HepG2 (cell line): Measurements from ENCODE around the gene ZNF174. TPM values are rescaled to one million over a fixed set of nuclear protein-coding genes. Genes with fewer than 3 reads are reported as not detected.

Source experiments
- ARID2 ChIP-seq: sonication (generic); formaldehyde crosslinking; IDR thresholded peaks from 2 replicates; pipeline ENCODE4 v1.8.1; 2022; ENCODE audit warnings: mild to moderate bottlenecking, missing genetic modification reagents, borderline replicate concordance
- EED ChIP-seq: sonication (generic); formaldehyde crosslinking; IDR thresholded peaks from 2 replicates; pipeline ENCODE4 v1.5.0; 2020; ENCODE audit warnings: mild to moderate bottlenecking, missing genetic modification reagents
- FOXO1 ChIP-seq: sonication (generic); formaldehyde crosslinking; IDR thresholded peaks from 2 replicates; pipeline ENCODE4 v1.4.0; 2020; ENCODE audit warnings: missing genetic modification reagents
- GABPA ChIP-seq, 2 experiments: IDR thresholded peaks; 2 replicates each; pipeline ENCODE4 v1.6.1; 2011 to 2016; ENCODE audit warnings: low read depth in 2 of 2, low read length in 1 of 2, missing biosample characterization in 1 of 2, missing genetic modification characterization in 1 of 2
- GABPB1 ChIP-seq: IDR thresholded peaks from 2 replicates; pipeline ENCODE4 v1.6.1; 2016; ENCODE audit warnings: mild to moderate bottlenecking, missing genetic modification reagents, moderate library complexity, missing compliant biosample characterization
- HBP1 ChIP-seq: IDR thresholded peaks from 2 replicates; pipeline ENCODE4 v1.6.1; 2016; ENCODE audit warnings: low read depth, control low read depth
- KDM2A ChIP-seq: sonication (generic); formaldehyde crosslinking; IDR thresholded peaks from 2 replicates; pipeline ENCODE4 v1.4.0; 2020; ENCODE audit warnings: low read depth, missing genetic modification reagents, borderline replicate concordance
- MED1 ChIP-seq: sonication (generic); formaldehyde crosslinking; IDR thresholded peaks from 2 replicates; pipeline ENCODE4 v1.4.0; 2020; ENCODE audit warnings: missing genetic modification reagents
- MLX ChIP-seq: IDR thresholded peaks from 2 replicates; pipeline ENCODE4 v1.6.1; 2016
- NFRKB ChIP-seq: fragments of 450-650 bp; IDR thresholded peaks from 2 replicates; pipeline ENCODE4 v1.6.1; 2017
- NONO ChIP-seq, 2 experiments: fragments of 450-650 bp in 1 of 2; sonication (generic) in 1 of 2; formaldehyde crosslinking in 1 of 2; IDR thresholded peaks in 1 of 2; conservative IDR thresholded peaks in 1 of 2; 2 replicates each; pipeline versions ENCODE4 v1.6.1 to v1.8.0; 2017 to 2022; ENCODE audit warnings: mild to moderate bottlenecking in 1 of 2, missing genetic modification reagents in 1 of 2, moderate library complexity in 1 of 2
- PLSCR1 ChIP-seq: sonication (generic); formaldehyde crosslinking; IDR thresholded peaks from 2 replicates; pipeline ENCODE4 v1.5.0; 2020; ENCODE audit warnings: missing genetic modification reagents, mild to moderate bottlenecking, borderline replicate concordance
- POLR2AphosphoS5 ChIP-seq: IDR thresholded peaks from 2 replicates; pipeline ENCODE4 v1.6.1; 2012; ENCODE audit warnings: low read depth, low read length
- SMYD3 ChIP-seq: sonication (generic); formaldehyde crosslinking; IDR thresholded peaks from 2 replicates; pipeline ENCODE4 v1.8.1; 2023; ENCODE audit warnings: mild to moderate bottlenecking, missing genetic modification reagents
- STAG1 ChIP-seq: sonication (generic); formaldehyde crosslinking; IDR thresholded peaks from 2 replicates; pipeline ENCODE4 v1.4.0; 2020; ENCODE audit warnings: missing genetic modification reagents
- TARDBP ChIP-seq: sonication (generic); formaldehyde crosslinking; IDR thresholded peaks from 2 replicates; pipeline ENCODE4 v1.8.0; 2022; ENCODE audit warnings: mild to moderate bottlenecking, missing genetic modification reagents
- TCF7L2 ChIP-seq: IDR thresholded peaks from 2 replicates; pipeline ENCODE4 v1.6.1; 2011; ENCODE audit warnings: mild to moderate bottlenecking, low read depth, low read length, moderate library complexity
- XRCC5 ChIP-seq: fragments of 200-400 bp; formaldehyde crosslinking; optimal IDR thresholded peaks from 2 replicates; pipeline ENCODE3; 2017; ENCODE audit warnings: mild to moderate bottlenecking, low read length
- ZBTB8A ChIP-seq: sonication (generic); formaldehyde crosslinking; IDR thresholded peaks from 2 replicates; pipeline ENCODE4 v1.4.0; 2020; ENCODE audit warnings: mild to moderate bottlenecking, low read depth, missing genetic modification reagents, borderline replicate concordance
- ZNF3 ChIP-seq: IDR thresholded peaks from 2 replicates; pipeline ENCODE4 v1.7.0; 2017; ENCODE audit warnings: inconsistent platforms
- ZNF414 ChIP-seq: sonication (generic); formaldehyde crosslinking; IDR thresholded peaks from 2 replicates; pipeline ENCODE4 v1.5.0; 2020; ENCODE audit warnings: missing genetic modification reagents
- ZNF703 ChIP-seq: sonication (generic); formaldehyde crosslinking; IDR thresholded peaks from 2 replicates; pipeline ENCODE4 v1.5.1; 2020; ENCODE audit warnings: missing genetic modification reagents, mild to moderate bottlenecking, moderate library complexity, borderline replicate concordance
- ZNF879 ChIP-seq: sonication (generic); formaldehyde crosslinking; IDR thresholded peaks from 2 replicates; pipeline ENCODE4 v1.8.1; 2023; ENCODE audit warnings: missing genetic modification reagents
- ZSCAN31 ChIP-seq: sonication (generic); formaldehyde crosslinking; IDR thresholded peaks from 2 replicates; pipeline ENCODE4 v1.5.0; 2020; ENCODE audit warnings: low read depth, mild to moderate bottlenecking, missing genetic modification reagents
- polyA plus RNA-seq, 8 experiments: library from polyadenylated mRNA; depleted of rRNA in 3 of 8; stranded (reverse) in 7 of 8; unstranded in 1 of 8; fragments of >200 nt; fragmentation: Illumina TruSeq in 4 of 8; extraction: Trizol in 4 of 8; gene quantifications; 2 replicates each; pipeline versions ENCODE4 v1.2.1 to v1.2.3, GENCODE V29; 2011 to 2016; ENCODE audit warnings: low read depth in 4 of 8, missing spikeins in 1 of 8, mixed read lengths in 1 of 8; ENCODE audit not compliant: insufficient read depth in 1 of 8
- total RNA-seq, 5 experiments: library from RNA; depleted of rRNA; stranded (reverse); fragments of >200 nt; fragmentation: Illumina TruSeq; extraction: Trizol; gene quantifications; 2 replicates each; pipeline ENCODE4 v1.2.3, GENCODE V29; 2016; ENCODE audit warnings: low read depth in 1 of 5

Gene ZNF174
- total and polyA plus RNA-seq, 2 of the 13 experiments (the other 11 are each of a cell fraction or from before 2014, with no cell fraction given): 8.3 to 10.6 TPM

- TF ChIP-seq ZBTB8A (CRISPR knock-in tag) (no peak), ZNF879 (CRISPR knock-in tag) (peak; percentile 83), XRCC5 (peak; percentile 94), EED (peak; percentile 71; the same call in 1 of the 2 replicates), ZNF3 (CRISPR knock-in tag) (no peak), POLR2AphosphoS5 (peak; percentile 84), PLSCR1 (CRISPR knock-in tag) (peak; percentile 44; the same call in 1 of the 2 replicates), HBP1 (CRISPR knock-in tag) (peak; percentile 68), MLX (CRISPR knock-in tag) (0 out of 2 replicates have a peak, but pooled peaks have one; percentile 23), NFRKB (no peak), NONO (IDR thresholded peaks at IDR 0.05) (no peak), NONO (CRISPR knock-in tag; conservative IDR thresholded peaks at IDR 0.05) (peak; percentile 71; the same call in 1 of the 2 replicates), ZSCAN31 (peak; percentile 83), TARDBP (CRISPR knock-in tag) (peak; percentile 92; the same call in 1 of the 2 replicates), STAG1 (CRISPR knock-in tag) (peak; percentile 9; the same call in 1 of the 2 replicates), TCF7L2 (no peak), SMYD3 (CRISPR knock-in tag) (peak; percentile 30; the same call in 1 of the 2 replicates), GABPB1 (CRISPR knock-in tag) (peak; percentile 98), FOXO1 (peak; percentile 8; the same call in 1 of the 2 replicates), KDM2A (peak; percentile 92), GABPA (IDR thresholded peaks at IDR 0.05; ENCODE audit: low read depth, low read length) (peak; percentile 72), GABPA (CRISPR knock-in tag; IDR thresholded peaks at IDR 0.05; ENCODE audit: low read depth) (peak; percentile 94), MED1 (CRISPR knock-in tag) (peak; percentile 78), ZNF703 (CRISPR knock-in tag) (no peak), ZNF414 (CRISPR knock-in tag) (0 out of 2 replicates have a peak, but pooled peaks have one; percentile 65), ARID2 (CRISPR knock-in tag) (peak; percentile 87)
Measured at GRCh38 chr16:3400779-3401688, at the start of gene ZNF174, which contains the start of gene ZSCAN32 (continued).
